Activated CD4-positive, CD25-positive, alpha-beta regulatory T cell treated with anti-CD3 and anti-CD28 coated beads, Interleukin-2, amount 50 U/mL, for 16 hours (primary cell): ENCODE data around the gene CD4.

Experiments
- DNase-seq: peaks from one replicate; pipeline ENCODE4 v3.0.0-alpha.2; 2020; ENCODE audit warnings: low read depth, low spot score

CD4 gene

DNA sequence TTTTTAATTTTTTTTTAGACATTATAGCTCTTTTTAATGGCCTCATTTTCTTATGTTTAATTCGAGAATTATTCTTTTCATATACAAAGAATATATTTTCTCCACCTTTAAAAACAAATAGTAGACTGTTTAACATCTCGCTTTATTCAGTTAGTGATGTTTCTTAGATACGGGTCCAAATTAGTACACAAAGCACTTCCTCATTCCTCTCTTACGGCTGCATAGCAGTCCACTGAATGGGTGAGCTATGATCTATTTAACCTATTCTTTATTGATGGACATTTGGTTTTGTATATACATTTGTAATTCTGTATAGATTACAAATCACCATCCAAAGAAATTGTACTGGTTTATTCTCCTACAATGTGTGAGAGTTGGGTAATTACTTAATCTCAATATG is 24.0 kb downstream of the CD4 start:
- no peak for DNase-seq

GRCh38 chr12:6816598-6816997 is 27.3 kb downstream of the CD4 start:
- no peak for DNase-seq

DNA sequence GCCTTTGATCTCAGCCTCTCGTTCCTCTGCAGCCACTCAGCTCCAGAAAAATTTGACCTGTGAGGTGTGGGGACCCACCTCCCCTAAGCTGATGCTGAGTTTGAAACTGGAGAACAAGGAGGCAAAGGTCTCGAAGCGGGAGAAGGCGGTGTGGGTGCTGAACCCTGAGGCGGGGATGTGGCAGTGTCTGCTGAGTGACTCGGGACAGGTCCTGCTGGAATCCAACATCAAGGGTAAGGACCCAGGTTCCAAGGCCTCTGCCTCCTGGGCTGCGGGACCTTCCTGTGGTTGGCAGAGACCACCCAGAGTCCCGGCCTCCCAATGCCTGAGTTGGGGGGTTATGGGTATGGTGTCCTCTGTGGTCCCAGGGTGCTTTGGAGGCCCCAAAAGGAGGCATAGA is 27.8 kb downstream of the CD4 start:
- DNase-seq: no peak

GRCh38 chr12:6817662-6818157 is 28.4 kb downstream of the CD4 start:
- no peak for DNase-seq

DNA sequence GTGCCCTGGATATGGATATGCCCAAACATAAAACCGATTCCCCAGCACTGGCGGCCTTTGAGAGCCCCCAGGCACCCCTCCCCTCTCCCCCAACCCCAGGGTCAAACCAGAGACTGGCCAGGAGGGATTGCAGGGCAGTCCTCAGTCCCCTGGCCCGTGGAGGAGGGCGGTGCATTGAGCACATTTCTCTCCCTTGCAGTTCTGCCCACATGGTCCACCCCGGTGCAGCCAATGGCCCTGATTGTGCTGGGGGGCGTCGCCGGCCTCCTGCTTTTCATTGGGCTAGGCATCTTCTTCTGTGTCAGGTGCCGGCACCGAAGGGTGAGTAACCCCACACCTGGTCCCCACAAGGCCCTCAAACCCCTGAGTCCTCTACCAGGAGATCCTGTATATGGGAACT is 28.9 kb downstream of the CD4 start:
- DNase-seq: no peak

GRCh38 chr12:6818645-6819044 is 29.3 kb downstream of the CD4 start:
- no peak for DNase-seq

- no peak for DNase-seq
Measured at GRCh38 chr12:6819106-6820030, 30.0 kb downstream of the CD4 start.

DNA sequence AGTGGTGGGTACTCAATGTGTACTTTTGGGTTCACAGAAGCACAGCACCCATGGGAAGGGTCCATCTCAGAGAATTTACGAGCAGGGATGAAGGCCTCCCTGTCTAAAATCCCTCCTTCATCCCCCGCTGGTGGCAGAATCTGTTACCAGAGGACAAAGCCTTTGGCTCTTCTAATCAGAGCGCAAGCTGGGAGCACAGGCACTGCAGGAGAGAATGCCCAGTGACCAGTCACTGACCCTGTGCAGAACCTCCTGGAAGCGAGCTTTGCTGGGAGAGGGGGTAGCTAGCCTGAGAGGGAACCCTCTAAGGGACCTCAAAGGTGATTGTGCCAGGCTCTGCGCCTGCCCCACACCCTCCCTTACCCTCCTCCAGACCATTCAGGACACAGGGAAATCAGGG is 30.8 kb downstream of the CD4 start:
- DNase-seq: no peak

DNA sequence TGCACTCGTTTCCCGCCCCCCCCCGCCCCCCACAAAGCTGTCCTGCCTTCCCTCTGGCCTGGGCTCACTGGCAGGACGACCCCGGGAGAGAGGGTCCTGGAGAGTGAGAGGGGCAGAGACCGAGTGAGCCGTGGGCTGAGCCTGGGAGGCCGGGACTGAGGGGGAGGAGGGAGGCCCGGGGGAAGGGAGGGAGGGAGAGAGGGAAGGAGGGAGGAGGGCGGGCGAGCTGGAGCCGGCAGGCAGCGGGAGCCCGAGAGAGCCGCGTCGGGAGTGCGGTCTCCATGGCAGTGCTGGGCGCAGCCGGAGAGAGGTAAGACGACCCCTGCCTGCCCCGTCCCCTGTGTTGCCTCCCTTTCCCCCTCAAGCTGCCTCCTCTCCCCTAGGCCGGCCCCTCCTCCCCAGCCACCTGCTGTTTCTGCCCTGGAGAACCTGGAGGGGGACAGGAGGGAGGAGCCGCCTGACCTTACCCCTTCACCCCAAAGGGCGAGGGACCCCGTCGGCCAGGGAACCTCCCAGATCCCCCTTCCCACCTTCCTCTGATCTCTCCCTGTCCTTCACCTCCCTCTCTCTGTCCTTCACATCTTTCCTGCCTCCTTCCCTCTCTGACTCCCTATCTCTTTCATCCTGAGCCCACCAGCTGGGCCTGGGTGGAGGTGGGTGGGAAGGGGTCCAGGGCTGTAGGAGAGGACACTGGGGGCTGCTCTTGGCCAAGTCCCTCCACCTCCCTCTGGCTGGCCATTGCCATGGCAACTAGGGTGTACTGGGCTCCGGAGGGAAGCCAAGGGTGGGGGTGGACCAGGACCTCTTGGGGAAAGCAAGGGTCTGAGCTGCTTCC is 32.5 kb downstream of the CD4 start, which contains the start of gene GPR162:
GPR162 (plus strand) TSS at position 231 of the 835 bp plus-strand sequence. CDS start 2,078 bp downstream, outside the sequence.
- no peak for DNase-seq

- no peak for DNase-seq
Measured at GRCh38 chr12:6822426-6823135, 33.3 kb downstream of the CD4 start.

GRCh38 chr12:6823182-6824084 is 34.1 kb downstream of the CD4 start:
- DNase-seq: no peak

GRCh38 chr12:6824085-6824775 is 34.9 kb downstream of the CD4 start:
- no peak for DNase-seq

GRCh38 chr12:6824901-6825381 is 35.6 kb downstream of the CD4 start:
- no peak for DNase-seq

GRCh38 chr12:6825398-6826124 is 36.2 kb downstream of the CD4 start:
- peak; percentile 57 for DNase-seq

DNA sequence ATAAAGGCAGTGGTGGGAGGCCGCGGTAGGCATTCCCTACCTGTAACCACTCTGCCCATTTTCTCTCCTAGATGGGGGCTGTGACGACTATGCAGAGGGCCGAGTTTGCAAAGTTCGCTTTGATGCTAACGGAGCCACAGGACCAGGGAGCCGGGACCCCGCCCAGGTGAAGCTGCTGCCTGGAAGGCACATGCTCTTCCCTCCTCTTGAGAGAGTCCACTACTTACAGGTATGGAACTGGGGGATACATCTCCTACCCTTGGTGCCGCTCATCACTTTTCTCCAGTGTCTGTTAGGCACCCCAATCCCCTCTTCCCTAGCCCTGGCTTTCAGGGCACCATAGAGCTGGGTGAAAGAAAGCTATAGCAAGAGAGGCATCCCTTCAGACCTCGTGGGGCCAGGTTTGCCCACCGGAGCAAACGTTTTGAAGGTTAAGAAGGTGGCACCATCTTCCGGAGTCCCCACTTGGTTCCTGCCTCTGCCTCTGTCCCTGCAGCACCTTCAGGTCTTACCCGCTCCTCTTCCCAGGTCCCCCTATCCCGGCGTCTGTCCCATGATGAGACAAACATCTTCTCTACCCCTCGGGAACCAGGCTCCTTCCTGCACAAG is 36.9 kb downstream of the CD4 start:
- no peak for DNase-seq

- no peak for DNase-seq
Measured at GRCh38 chr12:6826734-6827436, 37.6 kb downstream of the CD4 start.

DNA sequence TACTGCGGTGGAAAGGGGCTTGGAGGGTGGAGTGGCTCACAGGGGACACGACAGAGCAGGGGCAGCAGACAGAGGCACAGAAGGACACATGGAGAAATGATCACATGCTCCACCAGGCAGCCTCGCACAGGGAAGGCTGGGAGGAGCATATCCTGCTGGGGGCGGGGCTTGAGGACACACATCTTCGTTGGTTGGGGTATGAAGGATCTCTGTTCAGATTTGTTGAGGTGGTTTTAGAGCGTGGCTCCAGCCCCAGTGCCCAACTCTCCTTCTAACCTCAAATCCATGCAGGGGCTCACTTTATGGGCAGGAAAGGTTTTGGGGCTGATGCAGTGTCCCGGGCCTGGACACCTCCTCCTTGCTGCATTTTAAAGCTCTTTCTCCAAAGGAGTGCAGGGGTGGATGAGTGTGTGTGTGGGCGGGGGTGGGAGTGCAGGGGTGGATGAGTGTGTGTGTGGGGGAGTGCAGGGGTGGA is 38.1 kb downstream of the CD4 start:
- no peak for DNase-seq
